Activated CD8-positive, alpha-beta memory T cell treated with anti-CD3 and anti-CD28 coated beads, Interleukin-2, amount 50 U/mL, for 1 hour (primary cell): ENCODE data around the gene IFT172.
"Not testable (repeated sequence)": the region's sequence is repeated elsewhere in the genome, so short reads cannot be mapped to it uniquely, and the experiment has no call there.

ENCODE experiments used
- DNase-seq: peaks from one replicate; pipeline ENCODE4 v3.0.0-alpha.2; 2020; ENCODE audit errors: extremely low read depth

The IFT172 gene, protein sequence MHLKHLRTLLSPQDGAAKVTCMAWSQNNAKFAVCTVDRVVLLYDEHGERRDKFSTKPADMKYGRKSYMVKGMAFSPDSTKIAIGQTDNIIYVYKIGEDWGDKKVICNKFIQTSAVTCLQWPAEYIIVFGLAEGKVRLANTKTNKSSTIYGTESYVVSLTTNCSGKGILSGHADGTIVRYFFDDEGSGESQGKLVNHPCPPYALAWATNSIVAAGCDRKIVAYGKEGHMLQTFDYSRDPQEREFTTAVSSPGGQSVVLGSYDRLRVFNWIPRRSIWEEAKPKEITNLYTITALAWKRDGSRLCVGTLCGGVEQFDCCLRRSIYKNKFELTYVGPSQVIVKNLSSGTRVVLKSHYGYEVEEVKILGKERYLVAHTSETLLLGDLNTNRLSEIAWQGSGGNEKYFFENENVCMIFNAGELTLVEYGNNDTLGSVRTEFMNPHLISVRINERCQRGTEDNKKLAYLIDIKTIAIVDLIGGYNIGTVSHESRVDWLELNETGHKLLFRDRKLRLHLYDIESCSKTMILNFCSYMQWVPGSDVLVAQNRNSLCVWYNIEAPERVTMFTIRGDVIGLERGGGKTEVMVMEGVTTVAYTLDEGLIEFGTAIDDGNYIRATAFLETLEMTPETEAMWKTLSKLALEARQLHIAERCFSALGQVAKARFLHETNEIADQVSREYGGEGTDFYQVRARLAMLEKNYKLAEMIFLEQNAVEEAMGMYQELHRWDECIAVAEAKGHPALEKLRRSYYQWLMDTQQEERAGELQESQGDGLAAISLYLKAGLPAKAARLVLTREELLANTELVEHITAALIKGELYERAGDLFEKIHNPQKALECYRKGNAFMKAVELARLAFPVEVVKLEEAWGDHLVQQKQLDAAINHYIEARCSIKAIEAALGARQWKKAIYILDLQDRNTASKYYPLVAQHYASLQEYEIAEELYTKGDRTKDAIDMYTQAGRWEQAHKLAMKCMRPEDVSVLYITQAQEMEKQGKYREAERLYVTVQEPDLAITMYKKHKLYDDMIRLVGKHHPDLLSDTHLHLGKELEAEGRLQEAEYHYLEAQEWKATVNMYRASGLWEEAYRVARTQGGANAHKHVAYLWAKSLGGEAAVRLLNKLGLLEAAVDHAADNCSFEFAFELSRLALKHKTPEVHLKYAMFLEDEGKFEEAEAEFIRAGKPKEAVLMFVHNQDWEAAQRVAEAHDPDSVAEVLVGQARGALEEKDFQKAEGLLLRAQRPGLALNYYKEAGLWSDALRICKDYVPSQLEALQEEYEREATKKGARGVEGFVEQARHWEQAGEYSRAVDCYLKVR (N-terminal part only)

GRCh38 chr2:27489498-27490397 lies at the start of gene IFT172:
IFT172 (minus strand) TSS chr2:27489743; CDS start chr2:27489653, 90 bp downstream.
- DNase-seq, result peak; percentile 100

GRCh38 chr2:27538839-27539450 lies 49.4 kb upstream of the IFT172 start:
- not testable (repeated sequence) for DNase-seq

DNA sequence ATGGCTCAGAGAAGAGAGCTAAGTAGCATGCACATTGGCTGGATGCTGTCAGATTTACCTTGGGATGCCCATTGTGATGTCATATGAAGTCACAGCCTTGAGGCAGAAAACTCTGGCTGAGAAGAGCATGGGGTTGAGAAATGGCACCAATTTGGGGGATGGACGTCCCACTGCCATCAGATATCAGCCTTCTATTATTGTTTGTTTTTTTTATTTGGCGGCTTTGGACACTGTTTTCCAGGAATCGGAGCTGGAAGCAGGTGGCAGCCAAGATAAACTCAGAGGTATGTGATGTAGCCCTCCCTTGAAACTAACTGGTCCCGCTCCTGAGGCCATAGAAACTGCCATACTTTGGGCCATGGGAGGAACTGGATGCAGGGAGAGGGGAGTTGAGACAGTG lies 47.7 kb upstream of the IFT172 start:
- no peak for DNase-seq

GRCh38 chr2:27531983-27532382 lies 42.4 kb upstream of the IFT172 start:
- no peak for DNase-seq

GRCh38 chr2:27527182-27527581 lies 37.6 kb upstream of the IFT172 start:
- DNase-seq, result no peak

DNA sequence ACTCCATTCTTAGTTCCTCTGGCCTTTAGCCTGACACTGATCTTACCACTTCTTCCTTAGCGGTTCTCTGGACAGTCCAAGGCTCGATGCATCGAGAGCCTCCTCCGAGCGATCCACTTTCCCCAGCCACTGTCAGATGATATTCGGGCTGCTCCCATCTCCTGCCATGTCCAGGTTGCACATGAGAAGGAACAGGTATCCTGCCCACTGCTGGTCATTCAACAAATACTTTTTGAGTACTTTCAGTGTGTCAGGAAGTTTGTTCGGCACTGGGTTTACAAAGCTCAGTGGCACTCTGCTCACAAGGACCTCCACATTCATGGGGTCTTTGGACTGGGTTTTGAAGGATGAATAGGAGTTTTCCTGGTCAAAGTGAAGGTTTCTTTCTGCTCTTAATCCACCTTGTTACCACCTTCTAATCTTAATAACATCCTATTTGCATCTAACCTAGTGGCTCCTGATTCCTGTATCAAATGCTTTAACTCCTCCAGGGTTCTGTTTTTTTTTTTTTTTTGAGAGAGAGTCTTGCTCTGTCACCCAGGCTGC lies 32.9 kb upstream of the IFT172 start:
- no peak for DNase-seq

GRCh38 chr2:27520316-27520715 lies 30.8 kb upstream of the IFT172 start:
- no peak for DNase-seq

DNA sequence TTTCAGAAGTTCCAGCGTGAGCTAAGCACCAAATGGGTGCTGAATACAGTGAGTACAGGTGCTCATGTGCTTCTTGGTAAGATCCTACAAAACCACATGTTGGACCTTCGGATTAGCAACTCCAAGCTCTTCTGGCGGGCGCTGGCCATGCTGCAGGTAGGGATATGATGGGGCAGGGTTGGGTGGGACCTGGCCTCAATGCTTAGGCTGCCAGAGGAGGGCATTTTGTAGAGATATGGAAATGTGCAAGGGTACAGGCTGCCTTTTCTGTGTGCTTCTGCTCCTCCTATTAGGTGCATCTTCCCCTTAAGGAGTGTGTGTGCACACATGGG lies 29.2 kb upstream of the IFT172 start:
- DNase-seq, result no peak

GRCh38 chr2:27518113-27518781 lies 28.7 kb upstream of the IFT172 start:
- DNase-seq, result no peak

GRCh38 chr2:27509326-27509725 lies 19.8 kb upstream of the IFT172 start:
- no peak for DNase-seq

DNA sequence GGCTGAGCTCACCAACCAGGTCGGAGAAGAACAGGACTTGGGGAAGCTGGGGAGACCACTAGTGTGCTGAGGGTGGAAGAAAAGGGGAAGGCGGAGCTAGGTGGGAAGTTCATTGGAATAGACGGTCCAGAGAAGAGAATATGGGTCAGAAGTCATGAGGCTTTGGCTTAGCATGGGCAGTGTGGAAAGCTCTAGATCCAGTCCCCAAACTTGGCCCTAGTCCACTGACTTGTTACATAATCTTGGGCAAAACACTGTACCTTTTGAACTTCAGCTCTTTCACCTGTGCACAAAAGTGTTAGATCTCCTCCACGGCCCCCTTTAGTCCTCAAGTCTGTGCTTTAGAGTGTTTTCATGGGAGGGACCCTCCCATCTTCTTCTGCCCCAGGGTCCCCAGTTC lies 17.8 kb upstream of the IFT172 start:
- DNase-seq, result no peak

DNA sequence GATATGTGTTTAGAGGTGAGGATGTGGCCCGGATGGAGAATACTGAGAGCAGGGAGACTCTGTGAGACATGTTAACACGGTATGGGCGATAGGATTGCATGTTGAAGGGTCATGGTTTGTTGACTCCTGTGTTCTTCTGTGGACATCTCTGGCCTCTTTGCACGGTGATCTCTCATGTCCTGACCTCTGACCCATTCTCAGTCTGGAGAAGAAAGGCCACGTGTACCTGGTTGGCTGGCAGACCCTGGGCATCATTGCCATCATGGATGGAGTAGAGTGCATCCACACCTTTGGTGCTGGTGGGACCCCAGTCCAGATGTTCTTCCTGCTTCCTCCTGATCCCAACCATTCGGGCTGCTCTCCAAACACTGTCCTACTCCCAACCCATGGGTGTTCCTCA lies 17.0 kb upstream of the IFT172 start:
- no peak for DNase-seq

DNA sequence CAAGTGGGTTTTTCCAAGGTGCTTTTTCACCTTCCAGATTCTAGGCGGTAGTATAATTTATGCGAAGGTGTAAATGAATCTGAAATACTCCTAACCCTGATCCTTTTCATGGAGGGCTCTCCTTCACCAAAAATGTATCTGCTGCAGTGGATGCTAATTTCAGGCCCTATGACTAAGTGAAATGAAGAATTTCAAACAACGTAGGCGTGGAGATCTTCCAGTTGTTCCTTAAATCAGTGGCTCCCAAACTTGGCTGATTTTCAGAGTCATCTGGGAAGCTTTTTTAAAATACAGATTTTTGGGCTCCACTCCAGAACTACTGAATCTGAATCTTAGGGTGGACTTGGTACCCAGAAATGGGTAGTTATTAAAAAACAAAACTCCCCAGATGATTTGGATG lies 12.6 kb upstream of the IFT172 start:
- DNase-seq, result no peak

DNA sequence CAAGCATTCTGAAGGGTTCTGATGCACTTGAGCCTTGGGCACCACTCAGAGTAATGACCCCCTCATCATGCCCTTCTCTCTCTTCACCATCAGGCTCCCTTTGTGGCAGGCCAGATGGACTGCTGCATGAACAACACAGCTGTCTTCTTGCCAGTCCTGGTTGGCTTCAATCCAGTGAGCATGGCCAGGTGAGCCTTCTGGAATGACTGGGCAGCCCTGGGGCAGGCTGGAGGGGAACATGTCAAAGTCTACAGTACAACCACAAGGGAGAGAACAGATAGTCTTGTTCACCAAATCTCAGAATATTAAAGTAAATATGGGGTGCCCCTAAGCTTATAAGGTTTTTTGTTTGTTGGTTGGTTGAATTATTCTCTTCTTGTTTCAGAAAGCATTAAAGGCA lies 11.5 kb upstream of the IFT172 start:
- no peak for DNase-seq

GRCh38 chr2:27498975-27499374 lies 9.4 kb upstream of the IFT172 start:
- no peak for DNase-seq

DNA sequence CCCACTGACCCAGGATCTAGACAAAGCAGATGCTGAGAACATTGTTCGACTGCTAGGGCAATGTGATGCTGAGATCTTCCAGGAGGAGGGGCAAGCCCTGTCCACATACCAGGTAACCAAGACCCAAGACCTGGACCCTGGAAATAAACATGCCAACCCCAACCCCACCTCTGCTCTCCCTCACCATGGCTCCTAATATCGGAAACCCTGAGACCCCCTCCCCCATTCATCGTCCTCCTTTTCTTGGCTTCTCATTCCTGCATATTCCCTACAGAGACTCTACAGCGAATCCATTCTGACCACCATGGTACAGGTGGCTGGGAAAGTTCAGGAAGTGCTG lies 7.7 kb upstream of the IFT172 start:
- DNase-seq, result no peak

GRCh38 chr2:27496357-27497287 lies 7.1 kb upstream of the IFT172 start, which contains the start of gene GCKR:
GCKR (plus strand) TSS chr2:27496839; CDS start chr2:27496905, 66 bp downstream.
- no peak for DNase-seq

GRCh38 chr2:27495840-27496356 lies 6.4 kb upstream of the IFT172 start:
- no peak for DNase-seq
